Fibroblast of upper back skin (primary cell): ENCODE data around the gene NAPG.
A peak's percentile ranks its signal among the peaks of the same experiment; 100 is the strongest.
"Not testable (repeated sequence)": the region's sequence is repeated elsewhere in the genome, so short reads cannot be mapped to it uniquely, and the experiment has no call there.

Experiments
- DNase-seq: peaks from one replicate; pipeline ENCODE4 v3.0.0-alpha.2; 2013

NAPG gene

DNA sequence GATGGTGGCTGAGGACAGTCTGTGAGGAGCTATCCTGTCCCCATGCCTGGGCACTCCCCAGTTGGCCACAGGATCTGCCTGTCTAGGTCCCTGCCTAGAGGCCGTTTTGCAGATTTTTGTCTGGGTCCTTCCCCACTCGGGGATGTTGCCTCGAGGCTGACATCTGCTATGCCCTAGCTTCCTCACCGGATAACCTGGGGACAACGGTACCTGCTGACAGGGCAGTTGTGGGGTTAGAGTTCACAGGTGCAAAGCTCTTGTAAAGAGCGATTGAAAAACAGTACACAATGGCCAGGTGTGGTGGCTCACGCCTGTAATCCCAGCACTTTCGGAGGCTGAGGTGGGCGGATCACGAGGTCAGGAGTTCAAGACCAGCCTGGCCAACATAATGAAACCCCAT lies 30.4 kb downstream of the NAPG start:
- DNase-seq, result not testable (repeated sequence)

DNA sequence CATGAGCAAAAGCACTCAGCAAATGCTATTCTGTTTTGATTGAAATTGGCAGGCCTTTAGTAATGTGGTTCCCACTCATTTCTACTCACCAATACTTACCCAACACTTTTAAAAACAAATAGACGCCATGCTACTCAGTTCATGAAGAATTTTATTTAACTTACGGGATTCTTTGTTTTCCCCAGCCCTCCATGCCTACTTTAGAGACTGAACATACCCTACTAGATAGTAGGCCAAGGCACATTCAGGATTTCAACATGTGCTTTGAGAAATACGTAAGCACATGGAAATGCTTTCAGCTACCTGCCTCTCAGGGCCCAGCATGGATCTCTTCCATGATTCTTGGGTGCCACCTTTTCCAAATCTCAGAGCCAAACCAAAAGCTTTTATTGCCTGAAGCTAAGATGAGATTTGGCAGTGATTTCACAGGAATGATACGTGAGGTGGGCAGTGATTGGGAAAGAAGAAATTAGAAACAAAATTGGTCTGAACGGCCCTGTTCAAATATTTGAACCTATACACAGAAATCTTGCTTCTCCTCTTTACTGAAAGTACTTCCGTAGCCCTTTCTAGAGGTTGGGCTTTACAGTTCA lies 31.4 kb downstream of the NAPG start:
- no peak for DNase-seq

DNA sequence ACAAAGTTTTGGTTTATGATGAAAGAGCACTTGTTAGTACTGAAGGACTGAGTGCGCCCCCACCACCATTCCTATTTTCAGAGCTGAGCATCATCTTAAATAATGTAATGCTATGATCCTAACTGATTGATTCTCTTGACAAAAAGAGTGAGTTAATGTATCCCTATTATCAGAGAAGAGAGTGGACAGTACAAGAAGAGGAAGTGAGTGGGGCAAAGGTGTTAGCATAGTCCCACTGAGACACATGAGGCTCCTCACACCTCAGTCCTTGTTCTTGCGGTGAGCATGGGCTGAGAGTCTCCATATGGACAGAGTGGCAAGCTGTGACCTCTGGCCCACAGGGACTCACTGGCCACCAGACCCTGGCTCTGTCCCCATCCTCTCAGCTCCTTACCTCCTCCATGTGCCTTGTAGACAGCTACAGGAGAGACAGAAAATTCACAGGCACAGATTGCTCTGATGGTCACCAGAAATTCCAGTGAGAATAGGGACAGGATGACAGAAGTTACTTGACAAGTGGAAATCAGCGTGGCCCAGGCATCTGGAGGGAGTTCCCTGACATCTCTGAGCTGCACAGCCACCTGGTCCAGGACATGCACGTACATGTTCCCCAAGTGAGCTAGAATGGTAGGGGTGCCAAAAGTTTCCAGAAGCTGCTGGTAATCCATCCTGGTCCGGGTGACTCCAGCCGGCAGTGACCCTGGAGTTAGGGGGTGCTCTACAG lies 32.6 kb downstream of the NAPG start:
- no peak for DNase-seq

DNA sequence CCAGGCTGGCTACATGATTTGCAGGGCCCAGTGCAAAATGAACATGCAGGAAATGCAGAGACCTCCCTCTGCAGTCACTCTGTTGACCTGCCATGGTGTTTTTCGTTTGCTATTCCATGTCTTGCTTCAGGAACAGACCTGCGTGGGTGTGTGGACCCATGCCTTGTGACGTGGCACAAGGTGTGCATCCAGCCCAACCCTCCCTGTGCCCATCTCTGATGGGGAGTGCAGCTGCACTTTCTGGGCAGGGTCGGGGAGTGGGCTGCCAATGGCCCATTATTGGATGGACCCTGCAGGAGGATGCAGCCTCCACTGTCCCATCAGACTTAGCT lies 33.1 kb downstream of the NAPG start:
- DNase-seq, result no peak

DNA sequence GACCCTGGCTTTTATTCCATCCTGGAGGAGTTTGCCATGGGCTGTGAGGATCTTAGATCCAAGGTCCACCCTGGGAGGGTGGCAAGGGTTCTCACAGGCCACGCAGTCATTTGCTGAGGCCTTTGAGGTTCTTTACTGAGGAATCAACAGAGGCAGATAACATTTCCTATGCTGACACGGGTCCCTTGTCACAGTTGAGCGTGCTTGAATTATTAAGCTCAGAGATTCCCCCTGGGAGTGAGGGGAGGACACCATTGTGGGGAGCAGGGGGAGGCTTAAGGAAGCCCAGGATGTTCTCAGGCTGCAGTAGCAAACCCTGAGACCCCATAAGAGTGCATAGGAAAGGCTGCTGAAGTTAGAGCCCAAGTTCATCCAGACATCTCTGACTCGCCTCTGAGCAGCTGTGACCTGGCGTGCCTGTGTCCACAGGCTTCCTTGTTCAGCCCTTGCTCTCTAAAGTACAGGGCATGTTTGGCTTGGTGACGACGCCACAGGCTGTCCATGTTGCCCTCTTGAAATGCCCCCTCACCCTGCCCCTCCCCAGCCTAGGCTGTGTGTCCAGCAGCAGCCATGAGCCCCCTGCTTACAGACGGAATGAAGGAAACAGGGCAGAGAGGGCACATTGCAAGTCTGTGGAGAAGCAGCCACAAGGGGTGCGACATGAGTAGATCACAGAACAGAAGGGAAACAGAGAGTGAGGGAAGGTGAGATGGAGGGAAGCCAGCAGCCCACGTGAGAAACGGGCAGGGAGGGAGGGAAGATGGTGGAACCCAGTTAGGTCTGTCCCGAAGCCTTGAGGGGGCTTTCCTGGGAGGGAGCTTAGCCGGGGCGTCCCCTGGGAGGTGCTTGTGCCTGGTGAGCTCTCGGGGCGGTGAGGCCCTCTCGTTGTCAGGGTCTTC lies 34.0 kb downstream of the NAPG start:
- no peak for DNase-seq

DNA sequence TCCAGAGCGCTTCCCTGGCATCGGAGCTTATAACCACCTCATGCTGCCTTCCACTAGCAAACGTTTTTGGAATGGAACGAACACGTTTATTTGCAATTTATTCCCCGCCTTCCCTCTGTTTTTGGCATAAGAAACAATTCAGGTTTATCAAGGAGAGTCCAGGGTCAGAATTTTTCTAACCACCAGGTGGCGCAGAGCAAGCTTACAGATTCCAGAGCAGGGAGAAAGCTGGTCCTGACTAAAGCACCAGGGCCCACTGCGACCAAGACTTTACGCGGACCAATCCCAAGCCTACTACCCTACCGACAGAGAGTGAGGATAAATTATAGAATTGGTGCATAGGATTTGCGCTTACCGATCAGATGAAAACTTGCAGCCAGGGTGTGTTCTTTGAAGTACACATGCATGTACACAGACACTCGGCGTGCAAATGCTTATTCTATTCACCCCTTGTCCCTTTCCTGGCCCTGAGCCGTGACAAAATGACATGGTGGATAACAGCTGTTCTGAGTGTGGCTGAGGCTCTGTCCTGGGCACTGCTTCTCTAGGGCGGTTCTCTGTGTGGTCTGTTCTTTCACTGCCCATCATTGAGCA lies 34.7 kb downstream of the NAPG start:
- DNase-seq, result peak; percentile 76

DNA sequence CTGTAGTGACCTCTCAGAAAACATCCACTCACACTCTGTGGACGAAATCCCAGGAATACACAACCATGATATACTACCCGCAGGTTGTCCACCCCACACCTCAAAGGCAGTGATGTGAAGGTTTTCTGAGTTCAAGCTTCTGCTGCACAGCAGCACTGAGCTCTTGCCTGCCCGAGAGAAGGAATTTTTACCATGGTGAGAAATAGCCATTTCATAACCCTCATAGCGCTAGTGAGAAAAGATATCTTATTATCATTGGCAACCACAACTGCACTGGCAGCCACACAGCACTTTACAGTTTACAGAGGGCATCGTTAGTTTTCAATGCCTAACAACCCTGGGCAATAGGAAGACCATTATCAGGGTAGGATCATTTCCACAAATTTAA lies 36.9 kb downstream of the NAPG start:
- no peak for DNase-seq

DNA sequence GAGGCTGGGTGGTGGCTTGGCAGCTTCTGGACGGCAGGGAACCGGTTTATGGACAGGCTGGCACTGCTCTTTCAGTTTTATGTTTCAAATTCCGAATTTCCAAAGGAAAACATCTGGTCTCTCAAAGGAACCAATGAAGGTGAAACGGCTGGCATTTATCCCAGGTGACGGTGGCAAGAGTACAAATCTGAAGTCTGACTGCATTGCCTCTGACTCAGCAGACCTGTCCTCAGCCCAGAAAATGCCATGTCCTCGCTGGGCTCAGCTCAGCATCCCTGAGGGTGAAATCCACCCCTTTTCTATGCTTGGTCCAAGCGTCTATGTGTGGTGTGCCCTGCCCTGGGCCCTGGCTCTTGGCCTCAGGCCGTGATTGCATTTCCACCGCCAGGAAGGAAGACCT lies 38.1 kb downstream of the NAPG start:
- no peak for DNase-seq

DNA sequence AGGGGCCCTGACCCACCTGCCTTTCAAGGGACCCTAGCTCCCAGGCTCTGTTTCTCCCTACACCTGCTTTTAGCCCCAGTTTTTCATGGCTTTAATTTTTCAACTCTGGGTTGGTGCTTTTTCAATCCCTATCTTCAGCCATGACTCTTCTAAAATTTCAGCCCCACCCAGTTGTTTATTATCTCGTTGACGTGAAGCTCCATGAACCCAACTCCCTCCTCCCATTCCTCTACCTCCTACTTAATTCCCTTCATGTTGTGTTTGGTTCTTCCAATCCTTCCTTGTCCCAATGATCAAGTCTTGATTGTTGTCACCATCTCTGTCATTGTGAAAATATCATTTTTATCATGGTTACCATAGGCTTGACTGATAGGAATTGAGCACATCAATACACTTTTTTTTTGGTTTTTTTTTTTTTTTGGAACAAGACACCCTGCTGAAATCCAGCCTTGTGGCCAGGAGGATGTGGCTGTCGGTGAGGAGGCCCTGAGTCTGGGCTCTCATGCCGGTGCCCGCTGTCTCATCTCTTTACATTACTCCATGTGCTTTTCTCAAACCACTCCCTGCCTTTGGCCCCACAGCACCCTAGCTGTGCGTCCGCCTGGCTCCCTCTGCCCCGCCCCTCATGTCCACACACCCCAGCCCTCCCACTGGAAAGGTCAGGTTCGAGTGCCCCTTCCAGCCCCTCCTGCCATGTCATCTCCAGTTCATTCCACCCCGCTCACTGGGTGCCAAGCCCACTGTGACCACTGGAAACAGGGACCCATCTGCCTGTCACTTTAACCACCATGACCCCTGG lies 39.3 kb downstream of the NAPG start:
- no peak for DNase-seq

DNA sequence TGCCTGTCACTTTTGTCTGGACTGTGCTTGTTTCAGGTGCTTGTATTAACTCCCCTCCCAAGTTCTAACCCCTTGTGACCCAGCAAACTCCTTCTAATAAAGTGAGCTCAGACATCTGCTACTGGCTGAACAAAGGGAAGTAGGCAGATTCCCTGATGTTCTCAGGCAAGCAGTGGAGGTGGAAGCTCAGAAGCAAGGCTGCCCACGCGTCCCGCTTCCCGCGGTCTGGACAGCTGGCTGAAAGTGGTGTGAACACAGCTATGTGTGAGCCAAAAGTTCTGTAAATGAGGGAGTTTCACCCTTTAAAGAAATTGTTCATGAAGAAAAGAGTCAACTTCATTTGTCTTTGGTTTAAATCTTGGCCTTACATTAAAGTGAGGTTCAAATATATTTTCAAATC lies 40.0 kb downstream of the NAPG start:
- DNase-seq, result no peak

DNA sequence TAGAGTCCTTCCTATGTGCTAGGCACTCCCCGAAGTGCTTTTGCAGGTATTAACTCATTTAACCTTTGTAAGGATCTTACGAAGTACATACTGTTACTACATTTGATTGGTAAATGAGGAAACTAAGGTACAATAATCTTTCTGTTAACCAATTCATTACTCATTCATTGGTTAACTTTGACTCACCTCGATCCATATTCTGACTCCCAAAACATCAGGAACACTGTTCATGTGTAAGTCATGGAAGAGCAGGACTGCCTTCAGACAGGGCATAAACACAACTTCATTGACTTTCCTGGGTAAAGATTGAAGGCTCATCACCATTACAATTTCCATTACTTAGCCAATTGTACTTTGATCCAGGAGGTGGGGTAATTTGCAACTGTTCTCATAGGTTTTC lies 40.6 kb downstream of the NAPG start:
- DNase-seq, result no peak

DNA sequence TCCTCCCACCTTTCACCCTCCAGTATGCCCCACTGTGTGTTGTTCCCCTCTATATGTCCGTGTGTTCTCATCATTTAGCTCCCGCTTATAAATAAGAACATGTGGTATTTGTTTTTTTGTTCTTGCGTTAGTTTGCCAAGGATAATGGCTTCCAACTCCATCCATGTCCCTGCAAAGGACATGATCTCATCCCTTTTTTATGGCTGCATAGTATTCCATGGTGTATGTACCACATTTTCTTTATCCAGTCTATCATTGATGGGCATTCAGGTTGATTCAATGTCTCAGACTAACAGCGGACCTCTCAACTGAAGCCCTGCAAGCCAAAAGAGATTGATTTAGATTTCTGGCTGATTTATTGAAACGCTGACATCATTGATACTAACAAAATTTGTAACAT lies 44.1 kb downstream of the NAPG start:
- DNase-seq, result not testable (repeated sequence)

DNA sequence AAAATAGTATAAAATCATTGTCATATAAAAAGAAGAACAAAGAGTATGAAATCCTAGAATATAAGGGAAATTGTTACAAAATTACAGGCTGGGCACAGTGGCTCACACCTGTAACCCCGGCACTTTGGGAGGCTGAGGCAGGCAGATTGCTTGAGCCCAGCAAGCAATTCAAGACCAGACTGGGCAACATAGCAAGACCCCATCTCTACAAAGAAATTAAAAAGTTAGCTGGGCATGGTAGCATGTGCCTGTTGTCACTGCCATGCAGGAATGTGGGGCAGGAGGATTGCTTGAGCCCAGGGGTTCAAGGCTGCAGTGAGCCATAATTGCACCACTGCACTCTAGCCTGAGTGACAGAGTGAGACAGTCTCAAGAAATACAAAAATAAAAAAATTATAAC lies 44.8 kb downstream of the NAPG start:
- no peak for DNase-seq

DNA sequence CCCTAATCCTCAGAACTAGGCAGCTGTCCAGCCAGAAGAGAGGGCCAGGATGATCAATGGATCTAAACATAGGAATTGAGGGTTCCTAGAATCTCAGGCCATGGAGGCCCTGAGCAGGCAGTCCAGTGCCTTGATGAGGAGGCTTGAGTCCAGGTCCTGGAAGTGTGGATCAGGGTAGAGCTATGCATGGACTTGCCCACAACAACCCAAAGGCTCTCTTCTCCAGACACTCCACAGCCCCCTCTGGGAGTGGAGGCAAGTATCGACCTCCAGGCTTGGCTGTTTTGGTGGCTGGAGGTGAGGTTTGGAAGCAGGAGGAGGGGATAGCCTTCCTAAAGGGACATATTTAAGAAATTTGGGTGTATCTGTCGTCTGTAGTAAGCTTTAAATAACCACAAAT lies 45.7 kb downstream of the NAPG start:
- DNase-seq, result no peak

DNA sequence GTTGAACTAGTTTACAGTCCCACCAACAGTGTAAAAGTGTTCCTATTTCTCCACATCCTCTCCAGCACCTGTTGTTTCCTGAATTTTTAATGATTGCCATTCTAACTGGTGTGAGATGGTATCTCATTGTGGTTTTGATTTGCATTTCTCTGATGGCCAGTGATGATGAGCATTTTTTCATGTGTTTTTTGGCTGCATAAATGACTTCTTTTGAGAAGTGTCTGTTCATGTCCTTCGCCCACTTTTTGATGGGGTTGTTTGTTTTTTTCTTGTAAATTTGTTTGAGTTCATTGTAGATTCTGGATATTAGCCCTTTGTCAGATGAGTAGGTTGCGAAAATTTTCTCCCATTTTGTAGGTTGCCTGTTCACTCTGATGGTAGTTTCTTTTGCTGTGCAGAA lies 47.4 kb downstream of the NAPG start:
- DNase-seq, result not testable (repeated sequence)

DNA sequence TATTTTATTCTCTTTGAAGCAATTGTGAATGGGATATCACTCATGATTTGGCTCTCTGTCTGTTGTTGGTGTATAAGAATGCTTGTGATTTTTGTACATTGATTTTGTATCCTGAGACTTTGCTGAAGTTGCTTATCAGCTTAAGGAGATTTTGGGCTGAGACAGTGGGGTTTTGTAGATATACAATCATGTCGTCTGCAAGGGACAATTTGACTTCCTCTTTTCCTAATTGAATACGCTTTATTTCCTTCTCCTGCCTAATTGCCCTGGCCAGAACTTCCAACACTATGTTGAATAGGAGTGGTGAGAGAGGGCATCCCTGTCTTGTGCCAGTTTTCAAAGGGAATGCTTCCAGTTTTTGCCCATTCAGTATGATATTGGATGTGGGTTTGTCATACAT lies 48.6 kb downstream of the NAPG start:
- not testable (repeated sequence) for DNase-seq

DNA sequence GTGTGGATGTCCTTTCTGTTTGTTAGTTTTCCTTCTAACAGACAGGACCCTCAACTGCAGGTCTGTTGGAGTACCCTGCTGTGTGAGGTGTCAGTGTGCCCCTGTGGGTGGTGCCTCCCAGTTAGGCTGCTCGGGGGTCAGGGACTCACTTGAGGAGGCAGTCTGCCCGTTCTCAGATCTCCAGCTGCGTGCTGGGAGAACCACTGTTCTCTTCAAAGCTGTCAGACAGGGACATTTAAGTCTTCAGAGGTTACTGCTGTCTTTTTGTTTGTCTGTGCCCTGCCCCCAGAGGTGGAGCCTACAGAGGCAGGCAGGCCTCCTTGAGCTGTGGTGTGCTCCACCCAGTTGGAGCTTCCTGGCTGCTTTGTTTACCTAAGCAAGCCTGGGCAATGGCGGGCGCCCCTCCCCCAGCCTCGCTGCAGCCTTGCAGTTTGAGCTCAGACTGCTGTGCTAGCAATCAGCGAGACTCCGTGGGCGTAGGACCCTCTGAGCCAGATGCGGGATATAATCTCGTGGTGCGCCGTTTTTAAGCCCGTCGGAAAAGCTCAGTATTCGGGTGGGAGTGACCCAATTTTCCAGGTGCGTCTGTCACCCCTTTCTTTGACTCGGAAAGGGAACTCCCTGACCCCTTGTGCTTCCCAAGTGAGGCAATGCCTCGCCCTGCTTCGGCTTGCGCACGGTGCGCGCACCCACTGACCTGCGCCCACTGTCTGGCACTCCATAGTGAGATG lies 52.2 kb downstream of the NAPG start:
- not testable (repeated sequence) for DNase-seq

DNA sequence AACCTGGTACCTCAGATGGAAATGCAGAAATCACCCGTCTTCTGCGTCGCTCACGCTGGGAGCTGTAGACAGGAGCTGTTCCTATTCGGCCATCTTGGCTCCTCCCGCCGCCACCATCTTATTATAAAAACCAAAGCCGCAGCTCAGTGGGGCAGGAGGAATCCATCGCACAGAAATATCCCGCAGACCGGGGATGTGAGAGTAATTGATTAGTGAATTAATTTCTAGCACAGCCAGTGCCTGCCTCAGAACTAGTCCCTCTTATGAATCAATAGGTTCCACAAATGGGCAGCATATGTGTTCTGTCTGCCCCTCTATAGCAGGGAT lies 52.7 kb downstream of the NAPG start:
- DNase-seq, result not testable (repeated sequence)

DNA sequence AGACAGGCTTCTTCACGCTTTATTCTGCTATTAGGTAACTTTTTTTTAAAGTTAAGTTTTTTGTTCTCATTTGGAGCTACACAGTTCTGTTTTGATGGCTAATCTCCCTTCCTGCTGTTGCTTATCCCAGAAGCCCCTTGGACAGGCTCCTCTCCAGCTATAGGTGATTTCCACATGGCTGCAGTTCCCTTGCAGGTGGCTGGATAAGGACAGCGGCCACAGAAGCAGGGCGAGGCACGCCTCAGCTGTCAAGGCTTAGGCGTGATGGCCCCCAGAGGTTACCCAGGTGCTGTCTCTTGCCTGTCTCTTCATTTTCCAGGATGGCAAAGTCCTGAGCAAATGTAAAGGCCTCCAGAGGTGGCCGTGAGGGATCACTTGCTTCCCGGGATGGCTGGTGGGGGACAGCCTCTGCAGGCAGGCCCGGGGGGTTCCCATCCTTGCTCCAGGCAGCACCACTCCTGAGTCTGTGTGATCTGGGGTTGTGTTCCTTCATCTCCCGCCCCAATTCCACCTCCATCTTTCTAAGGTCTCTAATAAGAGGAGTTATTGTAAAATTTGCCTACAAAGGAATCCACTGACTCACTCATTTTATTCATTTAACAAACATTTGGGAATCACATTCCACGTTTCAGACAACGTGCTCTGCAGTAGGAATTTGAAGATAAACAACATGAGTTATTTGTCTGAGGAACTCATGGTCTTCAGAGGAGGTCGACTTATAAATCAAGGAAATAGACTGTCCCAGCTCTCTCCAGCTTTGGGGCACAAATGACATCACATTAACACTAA lies 53.4 kb downstream of the NAPG start:
- peak; percentile 78 for DNase-seq

DNA sequence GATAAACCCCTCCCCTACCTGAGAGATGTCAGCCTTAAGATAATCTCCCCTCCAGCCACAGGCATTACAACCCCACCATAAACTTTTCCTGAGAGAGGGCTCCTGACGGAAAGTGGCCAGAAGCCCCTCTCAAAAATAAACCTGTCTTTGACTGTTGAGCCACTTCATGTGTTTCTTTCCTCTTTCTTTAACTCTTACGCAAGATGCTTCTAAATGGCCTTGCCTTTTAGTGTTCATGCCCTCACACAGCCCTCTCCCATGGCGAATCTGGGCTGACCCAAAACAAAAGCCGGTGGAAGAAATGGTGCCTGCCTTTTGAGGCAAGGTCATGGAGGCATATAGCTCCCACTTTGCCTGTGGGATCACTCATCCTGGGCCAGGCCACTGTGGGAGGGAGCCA lies 54.4 kb downstream of the NAPG start:
- no peak for DNase-seq

DNA sequence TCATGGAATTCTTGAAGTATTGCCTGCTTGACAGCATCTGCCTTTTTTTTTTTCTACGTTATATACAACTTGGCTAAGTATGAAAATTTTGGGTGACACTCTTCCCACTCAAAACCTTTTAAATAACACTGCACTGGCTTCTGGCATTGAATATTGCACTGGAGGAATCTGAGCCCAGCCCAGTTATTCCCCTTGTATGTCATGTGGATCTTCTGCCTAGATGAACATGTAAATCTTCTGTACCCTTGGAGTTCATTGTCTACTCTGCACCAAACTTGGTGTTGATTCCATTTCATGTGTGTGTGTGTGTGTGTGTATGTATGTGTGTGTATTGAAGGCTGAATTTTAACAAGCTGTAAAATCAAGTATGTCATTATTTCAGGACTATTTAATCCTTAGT lies 59.4 kb downstream of the NAPG start:
- DNase-seq, result no peak
